GM21825 (cell line): ENCODE data around the gene MYOZ2.

Experiments used
- ATAC-seq: cut with Tn5 transposase; IDR thresholded peaks from one replicate; pipeline ENCODE4 v1.9.1; 2021; ENCODE audit warnings: mild to moderate bottlenecking, moderate library complexity; ENCODE audit not compliant: unreplicated experiment

Gene MYOZ2

DNA sequence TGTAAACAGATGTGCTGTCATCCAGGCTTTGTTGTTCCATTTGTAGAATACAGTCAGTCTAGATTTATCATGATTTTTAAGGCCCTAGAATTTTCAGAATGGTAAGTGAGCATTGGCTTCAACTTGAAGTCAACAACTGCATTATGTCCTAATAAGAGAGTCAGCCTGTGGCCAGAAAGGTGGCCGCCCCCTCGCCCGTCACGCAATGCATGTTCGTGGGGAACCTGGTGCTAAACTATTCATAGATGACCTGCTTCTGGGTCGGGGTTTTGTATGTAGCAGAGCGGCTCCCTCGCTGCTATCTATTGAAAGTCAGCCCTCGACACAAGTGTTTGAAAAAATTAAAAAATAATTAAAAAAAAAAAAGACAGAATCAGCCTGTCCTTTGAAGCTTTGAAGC lies 101.6 kb downstream of the MYOZ2 start:
- ATAC-seq, result no peak
